Smooth muscle cell (in vitro differentiated cells): Measurements from ENCODE around the gene LRRC4C. TPM values are rescaled to one million over a fixed set of nuclear protein-coding genes. Genes with fewer than 3 reads are reported as not detected.

ENCODE experiments used
- DNase-seq: peaks from one replicate; lab custom pipeline; 2025; ENCODE audit not compliant: unreplicated experiment; lab: John Stamatoyannopoulos, UW
- H2AFZ ChIP-seq: fragments of 200-600 bp; sonication (generic); 2 replicates; pipeline ENCODE4 v1.6.0; 2016; ENCODE audit warnings: antibody characterized with exemption, low read depth, mild to moderate bottlenecking
- H3F3A ChIP-seq: fragments of 200-600 bp; sonication (generic); 2 replicates; pipeline ENCODE4 v1.6.0; 2017; ENCODE audit warnings: antibody characterized with exemption, low read depth
- H3K27ac ChIP-seq: fragments of 200-600 bp; sonication (generic); 2 replicates; pipeline ENCODE4 v1.5.1; 2016; ENCODE audit warnings: low read depth, mild to moderate bottlenecking
- H3K27me3 ChIP-seq: fragments of 200-600 bp; sonication (generic); 2 replicates; pipeline ENCODE4 v1.6.1; 2016; ENCODE audit warnings: low read depth, mild to moderate bottlenecking
- H3K36me3 ChIP-seq: fragments of 200-600 bp; sonication (generic); 2 replicates; pipeline ENCODE4 v1.5.1; 2016; ENCODE audit warnings: low read depth
- H3K4me1 ChIP-seq: fragments of 200-600 bp; sonication (generic); 2 replicates; pipeline ENCODE4 v1.5.1; 2016; ENCODE audit warnings: low read depth
- H3K4me2 ChIP-seq: fragments of 200-600 bp; sonication (generic); 2 replicates; pipeline ENCODE4 v1.6.0; 2016; ENCODE audit warnings: mild to moderate bottlenecking
- H3K4me3 ChIP-seq: fragments of 200-600 bp; sonication (generic); 2 replicates; pipeline ENCODE4 v1.5.1; 2016; ENCODE audit warnings: mild to moderate bottlenecking
- H3K79me2 ChIP-seq: fragments of 200-600 bp; sonication (generic); 2 replicates; pipeline ENCODE4 v1.6.0; 2016; ENCODE audit warnings: low read depth, mild to moderate bottlenecking
- H3K9ac ChIP-seq: fragments of 200-600 bp; sonication (generic); 2 replicates; pipeline ENCODE4 v1.6.0; 2016; ENCODE audit warnings: low read depth
- H3K9me3 ChIP-seq: fragments of 200-600 bp; sonication (generic); replicated peaks from 2 replicates; pipeline ENCODE4 v1.5.1; 2016; ENCODE audit warnings: low read depth
- H4K20me1 ChIP-seq: fragments of 200-600 bp; sonication (generic); 2 replicates; pipeline ENCODE4 v1.6.0; 2016; ENCODE audit warnings: low read depth
- CTCF ChIP-seq: fragments of 200-600 bp; sonication (generic); IDR thresholded peaks from 2 replicates; pipeline ENCODE4 v1.5.1; 2017; ENCODE audit warnings: borderline replicate concordance, mild to moderate bottlenecking, antibody characterized with exemption; ENCODE audit not compliant: insufficient read depth, poor library complexity, severe bottlenecking
- WGBS: methylation state at CpG from one replicate; pipeline ENCODE4 v1.1.7; 2016; ENCODE audit warnings: low lambda C conversion rate; 5-methylcytosine and 5-hydroxymethylcytosine counted together
- polyA plus RNA-seq: library from polyadenylated mRNA; unstranded; fragments of >200 nt; fragmentation: Nextera tagmentation; extraction: Ambion mirVana; gene quantifications from 2 replicates; pipeline ENCODE4 v1.2.1, GENCODE V29; 2016
- total RNA-seq: library from RNA; depleted of rRNA; stranded (reverse); fragments of >200 nt; gene quantifications from 2 replicates; pipeline ENCODE4 v1.2.3, GENCODE V29; 2014

Gene LRRC4C
- total and polyA plus RNA-seq, 2 experiments from 2014 or later = 7.3 to 10.1 TPM

DNA sequence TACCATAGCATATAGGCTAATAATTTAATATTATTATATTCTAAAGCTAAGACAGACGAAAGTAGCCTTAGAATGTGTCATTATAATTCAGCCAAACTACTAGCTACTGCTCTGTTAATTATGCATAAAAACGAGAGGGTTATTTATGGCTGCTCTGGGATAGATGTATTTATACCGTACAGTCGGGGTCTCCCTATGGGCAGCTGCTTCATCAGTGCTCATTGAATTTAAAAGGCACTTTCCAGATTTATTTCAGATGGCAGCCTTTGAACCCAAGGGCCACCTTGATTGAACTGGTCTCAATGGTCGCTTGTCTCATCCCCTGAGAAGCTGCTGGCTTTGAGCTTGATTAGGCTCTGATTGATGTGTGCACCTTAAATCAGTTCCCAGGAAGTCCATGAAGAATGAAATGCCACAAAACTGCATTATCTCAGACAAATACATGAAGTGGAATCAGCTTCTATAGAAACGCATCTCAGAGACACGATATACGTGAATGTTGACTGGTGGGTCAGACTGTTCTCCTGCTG is 377.6 kb downstream of the LRRC4C start:
- Histone ChIP-seq H3K4me3 (no peak overlapping the region), H3K4me2 (no peak overlapping the region), H3F3A (no peaks in the 10 kb centered on the region), H3K27me3 (no peaks in the 10 kb centered on the region), H3K27ac (no peak overlapping the region), H2AFZ (no peak overlapping the region), H3K9me3 (no peaks in the 10 kb centered on the region), H3K79me2 (no peaks in the 10 kb centered on the region), H3K4me1 (no peaks in the 10 kb centered on the region), H4K20me1 (no peaks in the 10 kb centered on the region), H3K36me3 (no peaks in the 10 kb centered on the region), H3K9ac (no peak overlapping the region)
- TF ChIP-seq CTCF = no peak
- DNase-seq = no peak
- WGBS = 88% methylated on average over 8 of the region's 8 CpGs

- Histone ChIP-seq H3K27me3 (no peaks in the 10 kb centered on the region), H3K4me3 (no peak overlapping the region), H3K4me2 (no peak overlapping the region), H3K9me3 (no peaks in the 10 kb centered on the region), H3K27ac (no peak overlapping the region), H4K20me1 (no peaks in the 10 kb centered on the region), H3K79me2 (no peaks in the 10 kb centered on the region), H2AFZ (no peak overlapping the region), H3K9ac (no peak overlapping the region), H3K4me1 (no peaks in the 10 kb centered on the region), H3K36me3 (no peaks in the 10 kb centered on the region), H3F3A (no peaks in the 10 kb centered on the region)
- TF ChIP-seq CTCF = no peak
- no peak for DNase-seq
Measured at GRCh38 chr11:41074318-41074717, 385.1 kb downstream of the LRRC4C start.

DNA sequence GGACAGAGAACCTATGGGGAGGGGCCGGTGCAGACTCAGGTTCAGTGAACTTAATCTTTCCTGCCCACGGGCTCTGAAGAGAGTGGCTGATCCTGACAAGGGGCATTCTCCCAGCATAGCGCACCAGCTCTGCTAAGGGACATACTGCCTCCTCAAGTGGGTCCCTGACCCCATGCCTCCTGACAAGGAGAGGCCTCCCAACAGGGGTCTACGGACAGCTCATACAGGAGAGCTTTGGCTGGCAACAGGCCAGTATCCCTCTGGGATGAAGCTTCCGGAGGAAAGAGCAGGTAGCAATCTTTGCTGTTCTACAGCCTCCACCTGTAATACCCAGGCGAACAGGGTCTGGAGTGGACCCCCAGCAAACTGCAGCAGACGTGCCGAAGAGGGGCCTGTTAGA is 394.0 kb downstream of the LRRC4C start:
- no peak for DNase-seq
- Histone ChIP-seq H3F3A (no peaks in the 10 kb centered on the region), H3K4me2 (no peak overlapping the region), H3K79me2 (no peaks in the 10 kb centered on the region), H2AFZ (no peak overlapping the region), H3K27me3 (no peaks in the 10 kb centered on the region), H3K4me1 (no peaks in the 10 kb centered on the region), H4K20me1 (no peaks in the 10 kb centered on the region), H3K4me3 (no peak overlapping the region), H3K9me3 (no peaks in the 10 kb centered on the region), H3K36me3 (no peaks in the 10 kb centered on the region), H3K27ac (no peak overlapping the region), H3K9ac (no peak overlapping the region)
- WGBS = 82% methylated on average over 8 of the region's 8 CpGs
- no peak for TF ChIP-seq CTCF

DNA sequence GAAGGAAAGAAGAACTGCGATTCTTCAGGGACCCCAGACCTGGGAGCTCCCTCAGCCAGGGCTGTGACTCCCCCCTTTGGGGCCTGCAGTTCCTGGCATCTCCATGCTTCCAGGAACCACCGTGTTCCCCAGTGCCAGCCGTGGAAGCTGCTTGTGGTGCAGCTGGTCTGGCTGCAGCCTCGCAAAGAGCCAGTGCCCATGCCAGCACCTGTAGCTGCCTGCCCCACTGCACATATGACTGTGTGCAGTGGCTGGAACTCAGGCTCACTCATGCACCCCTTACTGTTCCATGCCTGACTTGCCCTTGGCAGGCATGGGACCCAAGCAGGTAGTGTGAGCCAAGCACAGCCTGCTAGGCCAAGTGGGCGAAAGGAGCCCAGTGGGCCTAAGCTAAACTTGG is 401.3 kb downstream of the LRRC4C start:
- Histone ChIP-seq H2AFZ (no peak overlapping the region), H3K9me3 (no peaks in the 10 kb centered on the region), H3K4me1 (no peaks in the 10 kb centered on the region), H3K27me3 (no peaks in the 10 kb centered on the region), H3F3A (no peaks in the 10 kb centered on the region), H3K4me3 (no peak overlapping the region), H3K27ac (no peak overlapping the region), H4K20me1 (no peaks in the 10 kb centered on the region), H3K36me3 (no peaks in the 10 kb centered on the region), H3K79me2 (no peaks in the 10 kb centered on the region), H3K9ac (no peak overlapping the region), H3K4me2 (no peak overlapping the region)
- 95% methylated on average over 5 of the region's 5 CpGs for WGBS
- DNase-seq = no peak
- no peak for TF ChIP-seq CTCF
